Dermis microvascular lymphatic vessel endothelial cell (primary cell): ENCODE measurements around the gene C1QTNF7. TPM values are rescaled to one million over a fixed set of nuclear protein-coding genes. Genes with fewer than 3 reads are reported as not detected.

ENCODE experiments used
- total RNA-seq: library from RNA; depleted of rRNA; stranded (reverse); fragments of >200 nt; gene quantifications from 2 replicates; pipeline ENCODE4 v1.2.1, GENCODE V29; 2014

Gene C1QTNF7
- total RNA-seq, 1 donor from 2014 or later: not detected

Other genes starting within 250 kb of the C1QTNF7 start
- gene CC2D2A, start 41.8 kb downstream of the C1QTNF7 start, total RNA-seq: 3.2 and 3.4 TPM in 2 replicates
- 81.9 and 104 TPM in 2 replicates for gene FBXL5, start 227.3 kb downstream of the C1QTNF7 start, total RNA-seq